OCI-LY7 (cell line): ENCODE measurements around the gene SSTR5. TPM values are rescaled to one million over a fixed set of nuclear protein-coding genes. Genes with fewer than 3 reads are reported as not detected.

Experiments used
- BruUV-seq: library from RNA; stranded (reverse); fragments of 400-500 nt; replicated peaks from 2 replicates; lab custom pipeline; 2021; lab: Mats Ljungman, UMichigan
- CTCF ChIA-PET: fragments of 300-600 bp; sonication (Branson Sonifier 250); formaldehyde crosslinking; loops from one replicate; lab custom pipeline; 2022; ENCODE audit warnings: antibody characterized with exemption; ENCODE audit not compliant: unreplicated experiment; lab: Charles Lee
- POLR2A ChIA-PET: fragments of 300-600 bp; sonication (Branson Sonifier 250); formaldehyde crosslinking; loops from one replicate; lab custom pipeline; 2022; ENCODE audit warnings: antibody characterized with exemption; lab: Charles Lee
- DNase-seq: peaks from one replicate; pipeline ENCODE4 v3.0.0-alpha.2; 2015; ENCODE audit warnings: low spot score
- H2AFZ ChIP-seq: fragments of 200-600 bp; sonication (generic), shearing (Covaris generic); 2 replicates; pipeline ENCODE4 v1.6.1; 2014; ENCODE audit warnings: mild to moderate bottlenecking, antibody characterized with exemption, low read length, moderate library complexity
- H3K27ac ChIP-seq: fragments of 200-600 bp; sonication (generic); 2 replicates; pipeline ENCODE4 v1.5.1; 2014; ENCODE audit warnings: mixed run types, low read depth, mild to moderate bottlenecking, moderate library complexity, low read length, inconsistent platforms; ENCODE audit not compliant: poor library complexity, severe bottlenecking
- H3K36me3 ChIP-seq: fragments of 200-600 bp; sonication (generic); 2 replicates; pipeline ENCODE4 v1.6.1; 2014; ENCODE audit warnings: mild to moderate bottlenecking, antibody characterized with exemption, low read length, moderate library complexity, mixed read lengths; ENCODE audit not compliant: insufficient read depth
- H3K4me1 ChIP-seq: fragments of 200-600 bp; sonication (generic); 2 replicates; pipeline ENCODE4 v1.5.1; 2014; ENCODE audit warnings: mild to moderate bottlenecking, low read length; ENCODE audit not compliant: insufficient read depth, poor library complexity, severe bottlenecking
- H3K4me2 ChIP-seq: fragments of 200-600 bp; sonication (generic); 2 replicates; pipeline ENCODE4 v1.6.1; 2014; ENCODE audit warnings: mild to moderate bottlenecking, low read length
- H3K4me3 ChIP-seq: fragments of 200-600 bp; sonication (generic); 2 replicates; pipeline ENCODE4 v1.5.1; 2014; ENCODE audit warnings: mild to moderate bottlenecking, low read depth, low read length; ENCODE audit not compliant: poor library complexity, severe bottlenecking
- H3K79me2 ChIP-seq: fragments of 200-600 bp; sonication (generic); 2 replicates; pipeline ENCODE4 v1.6.1; 2016; ENCODE audit warnings: low read depth, mild to moderate bottlenecking, low read length, moderate library complexity, mixed read lengths; ENCODE audit not compliant: insufficient read depth
- H3K9me2 ChIP-seq: fragments of 200-600 bp; sonication (generic); 2 replicates; pipeline ENCODE4 v1.6.1; 2016; ENCODE audit warnings: mild to moderate bottlenecking, low read length, mixed read lengths; ENCODE audit not compliant: insufficient read depth
- H3K9me3 ChIP-seq: fragments of 200-600 bp; sonication (generic); 2 replicates; pipeline ENCODE4 v1.6.1; 2014; ENCODE audit warnings: mild to moderate bottlenecking, mixed run types, low read length, mixed read lengths
- H4K20me1 ChIP-seq: fragments of 200-600 bp; sonication (generic); 2 replicates; pipeline ENCODE4 v1.6.1; 2014; ENCODE audit warnings: mild to moderate bottlenecking, antibody characterized with exemption, low read length, moderate library complexity, mixed read lengths; ENCODE audit not compliant: insufficient read depth
- CTCF ChIP-seq: fragments of 200-600 bp; sonication (generic); conservative IDR thresholded peaks from 2 replicates; pipeline ENCODE4 v1.5.1; 2014; ENCODE audit warnings: mild to moderate bottlenecking, antibody characterized with exemption, low read length, moderate library complexity, mixed read lengths
- EZH2phosphoT487 ChIP-seq: fragments of 200-600 bp; sonication (generic); IDR thresholded peaks from 2 replicates; pipeline ENCODE4 v1.6.1; 2018; ENCODE audit warnings: low read depth, borderline replicate concordance, mild to moderate bottlenecking, mixed run types, antibody characterized with exemption, low read length, moderate library complexity, mixed read lengths
- intact Hi-C: fragments of 100-400 bp; cut with micrococcal nuclease; formaldehyde crosslinking; loops from one replicate; pipeline ENCODE4 v1.10.0; 2022; ENCODE audit not compliant: unreplicated experiment
- total RNA-seq, 2 experiments: library from RNA; depleted of rRNA in 1 of 2; stranded (reverse); fragments of >200 nt in 1 of 2; shearing (Covaris generic) in 1 of 2; gene quantifications; 2 replicates each; pipeline ENCODE4 v1.2.3, GENCODE V29; 2014 to 2022

SSTR5 gene
- total RNA-seq, 2 experiments from 2014 or later, result not detected

- TF ChIP-seq CTCF (no peak), EZH2phosphoT487 (no peak)
- ChIA-PET CTCF (no interaction called here), POLR2A (no interaction called here)
- no peak overlapping the region for H3K27ac ChIP-seq
- no peaks in the 10 kb centered on the region for H3K9me3 ChIP-seq
- H3K4me2 ChIP-seq, result no peak overlapping the region
- no peak overlapping the region for H2AFZ ChIP-seq
- H4K20me1 ChIP-seq, result no peaks in the 10 kb centered on the region
- no peaks in the 10 kb centered on the region for H3K9me2 ChIP-seq
- intact Hi-C loops, result no loop called here
- no peaks in the 10 kb centered on the region for H3K4me1 ChIP-seq
- no peaks in the 10 kb centered on the region for H3K79me2 ChIP-seq
- no peak overlapping the region for H3K4me3 ChIP-seq
- H3K36me3 ChIP-seq, result no peaks in the 10 kb centered on the region
- DNase-seq, result no peak
- no TSS peak for BruUV-seq
Observed at GRCh38 chr16:1113489-1113888, 40.9 kb downstream of the SSTR5 start.

- BruUV-seq, result no TSS peak
- DNase-seq, result no peak
- H3K4me2 ChIP-seq, result no peak overlapping the region
- no peaks in the 10 kb centered on the region for H3K79me2 ChIP-seq
- H3K9me2 ChIP-seq, result no peaks in the 10 kb centered on the region
- no peak overlapping the region for H2AFZ ChIP-seq
- intact Hi-C loops, result no loop called here
- no peak overlapping the region for H3K4me3 ChIP-seq
- ChIA-PET CTCF (no interaction called here), POLR2A (no interaction called here)
- no peaks in the 10 kb centered on the region for H3K36me3 ChIP-seq
- H3K9me3 ChIP-seq, result no peaks in the 10 kb centered on the region
- no peak for TF ChIP-seq EZH2phosphoT487
- TF ChIP-seq CTCF, result no peak
- no peak overlapping the region for H3K27ac ChIP-seq
- no peaks in the 10 kb centered on the region for H3K4me1 ChIP-seq
- no peaks in the 10 kb centered on the region for H4K20me1 ChIP-seq
Observed at GRCh38 chr16:1113889-1114526, 41.5 kb downstream of the SSTR5 start.

GRCh38 chr16:1116693-1117077 is 44.1 kb downstream of the SSTR5 start:
- ChIA-PET POLR2A (no interaction called here), CTCF (interaction anchor here (0.5 kb wide), 1 partner anchor 90 kb away, joined by 7 read pairs; no protein-coding TSS in a partner anchor)
- BruUV-seq, result no TSS peak
- TF ChIP-seq EZH2phosphoT487 (no peak), CTCF (no peak)
- Histone ChIP-seq H2AFZ (no peak overlapping the region), H3K79me2 (no peaks in the 10 kb centered on the region), H3K27ac (no peak overlapping the region), H3K4me3 (no peak overlapping the region), H3K9me3 (no peaks in the 10 kb centered on the region), H3K9me2 (no peaks in the 10 kb centered on the region), H4K20me1 (no peaks in the 10 kb centered on the region), H3K4me1 (peaks cover 15% of the 10 kb centered on the region), H3K36me3 (no peaks in the 10 kb centered on the region), H3K4me2 (no peak overlapping the region)
- intact Hi-C loops, result no loop called here
- DNase-seq, result no peak
